Measurements from ENCODE around the gene LRRC27. TPM values are rescaled to one million over a fixed set of nuclear protein-coding genes. Genes with fewer than 3 reads are reported as not detected.

The LRRC27 gene
- total and polyA plus RNA-seq, 7 donors = 2.2 to 8.3 (median 2.5) TPM

GRCh38 chr10:132302421-132303310 lies 29.3 kb upstream of the LRRC27 start:
- WGBS, 3 donors = 80 to 81% (median 80%) methylated on average over 29 of the region's 29 CpGs
- H3K27me3 ChIP-seq (ENCODE audit: insufficient read depth in 3 of 3, low read length in 2 of 3) = peaks cover 0 to 21% (median 2%) of the 10 kb centered on the region in 3 donors
- DNase-seq (no peak), ATAC-seq (no peak)
- H3K36me3 ChIP-seq (ENCODE audit: insufficient read depth in 1 of 2, low read depth in 1 of 2) = no peaks in the 10 kb centered on the region
- peaks cover 7% of the 10 kb centered on the region for H3K4me1 ChIP-seq
- intact Hi-C loops (cut with DNase I) = no loop called here
- H3K27ac ChIP-seq = no peak overlapping the region
- H3K4me3 ChIP-seq = no peak overlapping the region
- TF ChIP-seq CTCF (IDR thresholded peaks at IDR 0.05) = no peak
- H3K9me3 ChIP-seq = no peaks in the 10 kb centered on the region

- TF ChIP-seq CTCF (IDR thresholded peaks at IDR 0.05) = no peak
- ATAC-seq (no peak), DNase-seq (no peak)
- Histone ChIP-seq H3K36me3 (ENCODE audit: insufficient read depth in 1 of 2, low read depth in 1 of 2) (no peaks in the 10 kb centered on the region), H3K27me3 (ENCODE audit: insufficient read depth in 3 of 3, low read length in 2 of 3) (peaks cover 0 to 21% (median 2%) of the 10 kb centered on the region in 3 donors), H3K27ac (no peak overlapping the region), H3K4me1 (peaks cover 7% of the 10 kb centered on the region), H3K9me3 (no peaks in the 10 kb centered on the region), H3K4me3 (no peak overlapping the region)
- WGBS, 3 donors = 87 to 89% (median 87%) methylated on average over 21 of the region's 21 CpGs
- intact Hi-C loops (cut with DNase I) = no loop called here
Measured at GRCh38 chr10:132303361-132304115, 28.5 kb upstream of the LRRC27 start.

- H3K4me3 ChIP-seq = no peak overlapping the region
- H3K27ac ChIP-seq = no peak overlapping the region
- no peak for DNase-seq
- H3K36me3 ChIP-seq (ENCODE audit: insufficient read depth in 1 of 2, low read depth in 1 of 2) = no peaks in the 10 kb centered on the region
- H3K27me3 ChIP-seq (ENCODE audit: insufficient read depth in 3 of 3, low read length in 2 of 3) = peaks cover 0 to 24% (median 2%) of the 10 kb centered on the region in 3 donors
- intact Hi-C loops (cut with DNase I) = loop anchor here in 1 of 2 donors (5.0 kb wide), 1 partner anchor 47 kb away; no protein-coding TSS in a partner anchor
- 92 to 95% (median 93%) methylated on average over 21 of the region's 21 CpGs for WGBS, 3 donors
- H3K9me3 ChIP-seq = no peaks in the 10 kb centered on the region
- no peak for TF ChIP-seq CTCF (IDR thresholded peaks at IDR 0.05)
- peaks cover 11% of the 10 kb centered on the region for H3K4me1 ChIP-seq
- ATAC-seq = no peak
Measured at GRCh38 chr10:132304756-132305509, 27.1 kb upstream of the LRRC27 start.

GRCh38 chr10:132305654-132306342 lies 26.2 kb upstream of the LRRC27 start:
- Histone ChIP-seq H3K9me3 (no peaks in the 10 kb centered on the region), H3K36me3 (ENCODE audit: insufficient read depth in 1 of 2, low read depth in 1 of 2) (no peaks in the 10 kb centered on the region), H3K27ac (no peak overlapping the region), H3K27me3 (ENCODE audit: insufficient read depth in 3 of 3, low read length in 2 of 3) (peaks cover 0 to 24% (median 2%) of the 10 kb centered on the region in 3 donors), H3K4me3 (no peak overlapping the region), H3K4me1 (peaks cover 11% of the 10 kb centered on the region)
- intact Hi-C loops (cut with DNase I) = loop anchor here in 1 of 2 donors (5.0 kb wide), 1 partner anchor 47 kb away; no protein-coding TSS in a partner anchor
- ATAC-seq (no peak), DNase-seq (no peak)
- 91 to 94% (median 91%) methylated on average over 22 of the region's 22 CpGs for WGBS, 3 donors
- TF ChIP-seq CTCF (IDR thresholded peaks at IDR 0.05) = no peak
